Panc1 (cell line): Measurements from ENCODE around the gene CALML4.

ENCODE experiments used
- CTCF ChIP-seq: fragments of 450-650 bp; IDR thresholded peaks from 2 replicates; pipeline ENCODE4 v1.5.1; 2017; ENCODE audit warnings: mild to moderate bottlenecking
- POLR2AphosphoS5 ChIP-seq: IDR thresholded peaks from 2 replicates; pipeline ENCODE4 v1.6.1; 2012; ENCODE audit warnings: mild to moderate bottlenecking, low read depth, low read length, moderate library complexity
- REST ChIP-seq, 2 experiments: IDR thresholded peaks; 2 replicates each; pipeline ENCODE4 v1.6.1; 2011 to 2012; ENCODE audit warnings: low read depth in 2 of 2, control low read depth in 1 of 2, low read length in 1 of 2, mild to moderate bottlenecking in 1 of 2, moderate library complexity in 1 of 2; ENCODE audit not compliant: insufficient read depth in 1 of 2
- SIN3A ChIP-seq: IDR thresholded peaks from 2 replicates; pipeline ENCODE4 v1.6.1; 2012; ENCODE audit warnings: low read depth, mild to moderate bottlenecking, low read length, moderate library complexity, borderline replicate concordance; ENCODE audit not compliant: insufficient read depth

- no peak for TF ChIP-seq CTCF
- TF ChIP-seq SIN3A = no peak
- TF ChIP-seq POLR2AphosphoS5 = no peak
- no peak for TF ChIP-seq REST (IDR thresholded peaks at IDR 0.05; ENCODE audit: insufficient read depth in 1 of 2, low read depth in 2 of 2, low read length in 1 of 2)
Observed at GRCh38 chr15:68217341-68217740, 12.2 kb upstream of the CALML4 start.
